BJ (cell line): ENCODE results near the gene DPEP1. TPM values are rescaled to one million over a fixed set of nuclear protein-coding genes. Genes with fewer than 3 reads are reported as not detected.

Experiments
- CTCF ChIA-PET: fragments of 350-600 bp; formaldehyde crosslinking; extraction: SDS; loops from one replicate; lab custom pipeline; 2021; ENCODE audit warnings: antibody characterized with exemption, inconsistent platforms; lab: Yijun Ruan, JAX
- POLR2A ChIA-PET: fragments of 300-600 bp; sonication (Branson Sonifier 250); formaldehyde crosslinking; extraction: SDS; loops from one replicate; lab custom pipeline; 2021; ENCODE audit warnings: antibody characterized with exemption; lab: Charles Lee
- DNase-seq: peaks from one replicate; pipeline ENCODE4 v3.0.0-alpha.2; 2011; ENCODE audit warnings: low read depth
- H3K27me3 ChIP-seq: 2 replicates; pipeline ENCODE4 v1.6.0; 2011; ENCODE audit warnings: low read length; ENCODE audit not compliant: control insufficient read depth, insufficient read depth
- H3K36me3 ChIP-seq: 2 replicates; pipeline ENCODE4 v1.5.1; 2011; ENCODE audit warnings: low read length; ENCODE audit not compliant: control insufficient read depth, insufficient read depth
- H3K4me3 ChIP-seq: 2 replicates; pipeline ENCODE4 v1.5.1; 2011; ENCODE audit warnings: low read depth, mild to moderate bottlenecking, control low read depth, low read length
- CTCF ChIP-seq: IDR thresholded peaks from 2 replicates; pipeline ENCODE4 v1.5.1; 2011; ENCODE audit warnings: low read depth, mild to moderate bottlenecking, control low read depth, inconsistent platforms, low read length, moderate library complexity; ENCODE audit not compliant: insufficient read depth
- polyA plus RNA-seq: library from polyadenylated mRNA; depleted of rRNA; stranded (reverse); fragments of >200 nt; gene quantifications from 2 replicates; pipeline ENCODE4 v1.2.3, GENCODE V29; 2011

The DPEP1 gene
- polyA plus RNA-seq, 1 experiment = not detected

GRCh38 chr16:89604764-89605163, 8.7 kb upstream of the DPEP1 start:
- no peaks in the 10 kb centered on the region for H3K27me3 ChIP-seq
- no peak for DNase-seq
- CTCF ChIA-PET = no interaction called here
- POLR2A ChIA-PET = no interaction called here
- H3K4me3 ChIP-seq = no peak overlapping the region
- TF ChIP-seq CTCF = no peak
- H3K36me3 ChIP-seq = no peaks in the 10 kb centered on the region

GRCh38 chr16:89605186-89605970, 8.1 kb upstream of the DPEP1 start:
- DNase-seq = no peak
- POLR2A ChIA-PET = no interaction called here
- CTCF ChIA-PET = no interaction called here
- no peak for TF ChIP-seq CTCF
- H3K27me3 ChIP-seq = no peaks in the 10 kb centered on the region
- no peak overlapping the region for H3K4me3 ChIP-seq
- H3K36me3 ChIP-seq = no peaks in the 10 kb centered on the region

- DNase-seq = no peak
- CTCF ChIA-PET = interaction anchor here (1.8 kb wide), 1 partner anchor 9 kb away, joined by 8 read pairs; no protein-coding TSS in a partner anchor
- POLR2A ChIA-PET = no interaction called here
- H3K4me3 ChIP-seq = no peak overlapping the region
- H3K27me3 ChIP-seq = no peaks in the 10 kb centered on the region
- no peaks in the 10 kb centered on the region for H3K36me3 ChIP-seq
- no peak for TF ChIP-seq CTCF
These were observed 7.4 kb upstream of the DPEP1 start for GRCh38 chr16:89606006-89606405.

GRCh38 chr16:89607453-89607852, 6.0 kb upstream of the DPEP1 start:
- DNase-seq = no peak
- Histone ChIP-seq H3K27me3 (no peaks in the 10 kb centered on the region), H3K36me3 (no peaks in the 10 kb centered on the region), H3K4me3 (no peak overlapping the region)
- no peak for TF ChIP-seq CTCF
- CTCF ChIA-PET = interaction anchor here (1.8 kb wide), 1 partner anchor 8 kb away, joined by 8 read pairs; no protein-coding TSS in a partner anchor
- POLR2A ChIA-PET = no interaction called here

GRCh38 chr16:89607937-89608740, 5.3 kb upstream of the DPEP1 start:
- H3K4me3 ChIP-seq = no peak overlapping the region

More at GRCh38 chr16:89607937-89608740, 5.3 kb upstream of the DPEP1 start:
- ChIA-PET POLR2A (no interaction called here), CTCF (interaction anchor here (1.1 kb wide), 1 partner anchor 25 kb away, joined by 3 read pairs; no protein-coding TSS in a partner anchor)
- DNase-seq = no peak
- Histone ChIP-seq H3K36me3 (no peaks in the 10 kb centered on the region), H3K27me3 (no peaks in the 10 kb centered on the region)
- TF ChIP-seq CTCF = no peak
